Astrocyte (in vitro differentiated cells and primary cell): ENCODE results near the gene EBF4. TPM values are rescaled to one million over a fixed set of nuclear protein-coding genes. Genes with fewer than 3 reads are reported as not detected.

Experiments
- DNase-seq: peaks from one replicate; pipeline ENCODE4 v3.0.0-alpha.2; 2010; ENCODE audit warnings: low read depth
- FAIRE-seq: peaks from 2 replicates; lab custom pipeline; 2011; peaks lifted over from hg19 to GRCh38; lab: Jason Lieb, UNC
- H2AFZ ChIP-seq: 2 replicates; pipeline ENCODE4 v1.6.0; 2012; ENCODE audit warnings: low read depth, low read length, inconsistent platforms
- H3K27ac ChIP-seq: 2 replicates; pipeline ENCODE4 v1.5.1; 2011; ENCODE audit warnings: low read depth, low read length, inconsistent platforms
- H3K27me3 ChIP-seq: 2 replicates; pipeline ENCODE4 v1.6.0; 2011; ENCODE audit warnings: low read length, inconsistent platforms; ENCODE audit not compliant: insufficient read depth
- H3K36me3 ChIP-seq: 2 replicates; pipeline ENCODE4 v1.5.1; 2011; ENCODE audit warnings: low read length, inconsistent platforms; ENCODE audit not compliant: insufficient read depth
- H3K4me1 ChIP-seq: 2 replicates; pipeline ENCODE4 v1.5.1; 2011; ENCODE audit warnings: low read length, inconsistent platforms; ENCODE audit not compliant: insufficient read depth
- H3K4me2 ChIP-seq: 2 replicates; pipeline ENCODE4 v1.6.0; 2012; ENCODE audit warnings: low read length, inconsistent platforms
- H3K4me3 ChIP-seq: 2 replicates; pipeline ENCODE4 v1.5.1; 2011; ENCODE audit warnings: low read depth, mild to moderate bottlenecking, low read length, inconsistent platforms; ENCODE audit not compliant: insufficient read depth
- H3K79me2 ChIP-seq: 2 replicates; pipeline ENCODE4 v1.6.0; 2012; ENCODE audit warnings: mild to moderate bottlenecking, low read length, inconsistent platforms; ENCODE audit not compliant: insufficient read depth
- H3K9ac ChIP-seq: 2 replicates; pipeline ENCODE4 v1.6.0; 2012; ENCODE audit warnings: mild to moderate bottlenecking, low read length, inconsistent platforms
- H3K9me3 ChIP-seq: 2 replicates; pipeline ENCODE4 v1.5.1; 2012; ENCODE audit warnings: low read depth, mild to moderate bottlenecking, low read length, inconsistent platforms; ENCODE audit not compliant: insufficient read depth
- H4K20me1 ChIP-seq: 2 replicates; pipeline ENCODE4 v1.6.0; 2012; ENCODE audit warnings: low read length, inconsistent platforms; ENCODE audit not compliant: insufficient read depth
- H3K27ac Mint-ChIP-seq: one replicate; pipeline ENCODE4 v1.8.0; 2021; ENCODE audit warnings: mild to moderate bottlenecking, mixed read lengths; ENCODE audit not compliant: unreplicated experiment
- H3K27me3 Mint-ChIP-seq: one replicate; pipeline ENCODE4 v1.8.0; 2021; ENCODE audit warnings: low read depth, mixed read lengths; ENCODE audit not compliant: unreplicated experiment
- H3K36me3 Mint-ChIP-seq: one replicate; pipeline ENCODE4 v1.8.0; 2021; ENCODE audit warnings: low read depth, mixed read lengths; ENCODE audit not compliant: unreplicated experiment
- H3K4me1 Mint-ChIP-seq: one replicate; pipeline ENCODE4 v1.8.0; 2021; ENCODE audit warnings: low read depth, mixed read lengths; ENCODE audit not compliant: unreplicated experiment
- H3K4me3 Mint-ChIP-seq: one replicate; pipeline ENCODE4 v1.8.0; 2021; ENCODE audit warnings: mild to moderate bottlenecking, moderate library complexity, mixed read lengths; ENCODE audit not compliant: unreplicated experiment
- H3K9me3 Mint-ChIP-seq: one replicate; pipeline ENCODE4 v1.8.0; 2021; ENCODE audit warnings: mild to moderate bottlenecking, mixed read lengths; ENCODE audit not compliant: unreplicated experiment
- EZH2 ChIP-seq: IDR thresholded peaks from 2 replicates; pipeline ENCODE4 v1.6.1; 2012; ENCODE audit warnings: mild to moderate bottlenecking, low read length, inconsistent platforms; ENCODE audit not compliant: insufficient read depth
- total RNA-seq: library from RNA; stranded (reverse); gene quantifications from 2 replicates; pipeline ENCODE4 v1.2.1, GENCODE V29; 2021
- TF ChIP-seq, protein P1 (sequence below): IDR thresholded peaks from 2 replicates; pipeline ENCODE4 v1.5.1; 2011; ENCODE audit warnings: low read depth, mild to moderate bottlenecking, inconsistent platforms, low read length, moderate library complexity; ENCODE audit not compliant: insufficient read depth

The EBF4 gene
- total RNA-seq, 1 donor from 2014 or later: 2.3 TPM

DNA sequence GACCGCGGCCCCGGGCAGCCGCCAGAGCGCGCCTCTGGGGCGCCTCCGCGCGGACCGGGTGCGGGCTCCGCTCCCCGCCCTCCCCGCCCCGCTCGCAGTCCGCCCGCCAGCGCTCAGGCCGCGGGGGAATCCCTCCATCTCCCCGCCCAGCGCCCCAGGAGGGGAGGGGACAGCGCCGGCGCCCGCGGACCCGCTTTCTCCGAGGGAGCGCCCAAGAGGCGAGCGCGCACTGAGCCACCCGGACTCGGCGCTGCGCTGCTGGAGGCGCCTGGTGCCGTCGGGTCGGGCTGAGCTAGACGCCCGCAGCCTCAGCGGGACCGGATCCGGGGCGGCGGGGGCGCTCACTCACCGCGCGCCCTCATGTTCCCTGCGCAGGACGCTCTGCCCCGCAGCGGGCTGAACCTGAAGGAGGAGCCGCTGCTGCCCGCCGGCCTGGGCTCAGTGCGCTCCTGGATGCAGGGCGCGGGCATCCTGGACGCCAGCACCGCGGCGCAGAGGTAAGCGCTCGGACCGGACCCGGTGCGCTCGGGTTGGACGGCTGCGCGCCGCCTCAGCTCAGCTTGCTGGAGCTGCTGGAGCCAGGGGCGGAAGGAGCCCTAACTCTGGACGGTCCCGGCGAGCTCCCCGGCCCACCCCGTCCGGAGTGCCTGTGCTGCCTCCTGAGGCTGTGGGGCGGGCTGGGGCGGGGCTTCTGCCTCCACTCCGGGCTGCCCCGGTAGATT lies 867 bp downstream of the EBF4 start:
- H3K4me3 ChIP-seq: no peak overlapping the region
- H3K9ac ChIP-seq: no peak overlapping the region
- no peak for DNase-seq
- peak overlapping the region; percentile 15 for H3K4me2 ChIP-seq
- H3K4me3 Mint-ChIP-seq: no peak overlapping the region
- peaks cover 12% of the 10 kb centered on the region for H4K20me1 ChIP-seq
- no peak overlapping the region for H2AFZ ChIP-seq
- H3K9me3 Mint-ChIP-seq: peaks cover 11% of the 10 kb centered on the region
- no peaks in the 10 kb centered on the region for H3K36me3 ChIP-seq
- FAIRE-seq: no peak
- TF ChIP-seq, protein P1, sequence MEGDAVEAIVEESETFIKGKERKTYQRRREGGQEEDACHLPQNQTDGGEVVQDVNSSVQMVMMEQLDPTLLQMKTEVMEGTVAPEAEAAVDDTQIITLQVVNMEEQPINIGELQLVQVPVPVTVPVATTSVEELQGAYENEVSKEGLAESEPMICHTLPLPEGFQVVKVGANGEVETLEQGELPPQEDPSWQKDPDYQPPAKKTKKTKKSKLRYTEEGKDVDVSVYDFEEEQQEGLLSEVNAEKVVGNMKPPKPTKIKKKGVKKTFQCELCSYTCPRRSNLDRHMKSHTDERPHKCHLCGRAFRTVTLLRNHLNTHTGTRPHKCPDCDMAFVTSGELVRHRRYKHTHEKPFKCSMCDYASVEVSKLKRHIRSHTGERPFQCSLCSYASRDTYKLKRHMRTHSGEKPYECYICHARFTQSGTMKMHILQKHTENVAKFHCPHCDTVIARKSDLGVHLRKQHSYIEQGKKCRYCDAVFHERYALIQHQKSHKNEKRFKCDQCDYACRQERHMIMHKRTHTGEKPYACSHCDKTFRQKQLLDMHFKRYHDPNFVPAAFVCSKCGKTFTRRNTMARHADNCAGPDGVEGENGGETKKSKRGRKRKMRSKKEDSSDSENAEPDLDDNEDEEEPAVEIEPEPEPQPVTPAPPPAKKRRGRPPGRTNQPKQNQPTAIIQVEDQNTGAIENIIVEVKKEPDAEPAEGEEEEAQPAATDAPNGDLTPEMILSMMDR: no peak
- peak; percentile 92 for TF ChIP-seq EZH2
- H3K27me3 Mint-ChIP-seq: peaks cover 69% of the 10 kb centered on the region
- no peak overlapping the region for H3K27ac ChIP-seq
- no peak overlapping the region for H3K27ac Mint-ChIP-seq
- no peaks in the 10 kb centered on the region for H3K9me3 ChIP-seq
- no peaks in the 10 kb centered on the region for H3K79me2 ChIP-seq
- no peaks in the 10 kb centered on the region for H3K4me1 Mint-ChIP-seq
- peaks cover 3% of the 10 kb centered on the region for H3K36me3 Mint-ChIP-seq
- peaks cover 43% of the 10 kb centered on the region for H3K27me3 ChIP-seq
- H3K4me1 ChIP-seq: no peaks in the 10 kb centered on the region

DNA sequence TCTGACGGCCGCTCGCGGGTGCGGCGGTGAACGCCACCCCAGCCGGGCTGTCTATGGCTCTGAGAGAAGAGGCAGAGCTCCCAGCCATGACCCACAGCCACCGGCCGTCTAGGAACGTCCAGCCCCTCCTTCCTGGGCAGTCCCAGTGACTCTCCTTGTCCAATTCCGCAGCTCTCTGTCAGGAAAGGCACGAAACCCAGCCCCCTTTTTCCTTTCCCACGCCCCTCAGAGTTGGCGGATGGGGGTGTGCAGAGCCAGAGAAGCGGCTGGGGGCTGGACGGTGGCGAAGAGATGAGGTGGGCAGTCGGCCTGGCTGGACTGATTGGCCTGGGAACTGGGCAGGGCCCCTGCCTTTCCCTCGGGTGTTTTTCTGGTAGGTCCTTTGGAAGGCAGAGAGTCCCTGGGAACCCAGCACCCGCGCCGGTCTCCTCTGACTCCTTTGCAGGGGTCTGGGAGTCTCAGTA lies 1.5 kb downstream of the EBF4 start:
- H3K27ac Mint-ChIP-seq: no peak overlapping the region
- peaks cover 11% of the 10 kb centered on the region for H3K9me3 Mint-ChIP-seq
- peaks cover 3% of the 10 kb centered on the region for H3K36me3 Mint-ChIP-seq
- Histone ChIP-seq H2AFZ (no peak overlapping the region), H3K4me3 (no peak overlapping the region), H3K79me2 (no peaks in the 10 kb centered on the region), H4K20me1 (peaks cover 12% of the 10 kb centered on the region), H3K4me1 (no peaks in the 10 kb centered on the region), H3K27ac (no peak overlapping the region), H3K9ac (no peak overlapping the region), H3K9me3 (no peaks in the 10 kb centered on the region), H3K4me2 (no peak overlapping the region), H3K27me3 (peaks cover 44% of the 10 kb centered on the region), H3K36me3 (no peaks in the 10 kb centered on the region)
- FAIRE-seq (no peak), DNase-seq (no peak)
- TF ChIP-seq, protein P1: no peak
- peak; percentile 89 for TF ChIP-seq EZH2
- no peak overlapping the region for H3K4me3 Mint-ChIP-seq
- peaks cover 72% of the 10 kb centered on the region for H3K27me3 Mint-ChIP-seq
- no peaks in the 10 kb centered on the region for H3K4me1 Mint-ChIP-seq

DNA sequence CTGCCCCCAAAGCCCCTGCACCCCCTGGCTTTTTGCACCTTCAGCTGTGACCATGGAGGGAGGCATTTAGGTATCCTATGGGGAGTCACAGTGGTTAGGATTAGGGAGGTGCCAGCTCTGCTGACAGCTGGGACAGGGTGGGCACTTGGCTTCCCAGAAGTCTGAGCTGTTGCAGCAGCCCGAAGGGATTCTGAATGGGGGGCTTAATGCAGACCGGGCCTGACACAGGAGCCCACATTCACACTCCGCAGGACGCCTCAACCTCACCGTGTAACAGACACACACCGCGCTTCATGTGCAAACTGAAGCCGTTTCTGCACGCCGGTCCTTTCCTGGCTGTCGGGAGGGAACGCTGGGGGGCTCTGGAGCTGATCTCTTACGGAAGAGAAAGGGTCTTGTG lies 1.9 kb downstream of the EBF4 start:
- Mint-ChIP-seq H3K4me3 (peak overlapping the region; percentile 34), H3K9me3 (peaks cover 11% of the 10 kb centered on the region), H3K4me1 (no peaks in the 10 kb centered on the region), H3K36me3 (peaks cover 3% of the 10 kb centered on the region), H3K27ac (no peak overlapping the region), H3K27me3 (peaks cover 71% of the 10 kb centered on the region)
- no peak overlapping the region for H3K4me3 ChIP-seq
- H3K27me3 ChIP-seq: peaks cover 47% of the 10 kb centered on the region
- DNase-seq (no peak), FAIRE-seq (no peak)
- H4K20me1 ChIP-seq: peaks cover 12% of the 10 kb centered on the region
- TF ChIP-seq EZH2: no peak
- TF ChIP-seq, protein P1: no peak
- no peak overlapping the region for H3K4me2 ChIP-seq
- no peak overlapping the region for H3K9ac ChIP-seq
- H3K9me3 ChIP-seq: no peaks in the 10 kb centered on the region
- H3K27ac ChIP-seq: no peak overlapping the region
- no peaks in the 10 kb centered on the region for H3K79me2 ChIP-seq
- H3K4me1 ChIP-seq: no peaks in the 10 kb centered on the region
- no peak overlapping the region for H2AFZ ChIP-seq
- no peaks in the 10 kb centered on the region for H3K36me3 ChIP-seq
